Renal pelvis (tissue), 4 donors: ENCODE data around the gene NFIL3. TPM values are rescaled to one million over a fixed set of nuclear protein-coding genes. Genes with fewer than 3 reads are reported as not detected.

Experiments used
- DNase-seq: peaks from one replicate; pipeline ENCODE4 v3.0.0-alpha.2; 2013
- polyA plus RNA-seq, 3 donors: library from polyadenylated mRNA; unstranded; fragments of 120-200 nt; gene quantifications; one replicate each; pipeline ENCODE4 v1.2.1, GENCODE V29; 2013; ENCODE audit not compliant: insufficient read length in 3 of 3

The NFIL3 gene
- polyA plus RNA-seq, 3 donors: 27.0 to 33.0 (median 30.0) TPM

- DNase-seq: no peak
Observed at GRCh38 chr9:91425271-91425670, 1.6 kb upstream of the NFIL3 start.

- DNase-seq: peak; percentile 58
Observed at GRCh38 chr9:91424403-91425176, 958 bp upstream of the NFIL3 start.

GRCh38 chr9:91422758-91423711 lies 597 bp downstream of the NFIL3 start:
- peak; percentile 60 for DNase-seq

GRCh38 chr9:91421971-91422757 lies 1.5 kb downstream of the NFIL3 start:
- peak; percentile 27 for DNase-seq

GRCh38 chr9:91421128-91421765 lies 2.4 kb downstream of the NFIL3 start:
- peak; percentile 73 for DNase-seq

GRCh38 chr9:91420501-91421127 lies 3.0 kb downstream of the NFIL3 start:
- DNase-seq: peak; percentile 23

GRCh38 chr9:91419222-91420191 lies 4.1 kb downstream of the NFIL3 start:
- no peak for DNase-seq

GRCh38 chr9:91418215-91418610 lies 5.4 kb downstream of the NFIL3 start:
- DNase-seq: no peak

- no peak for DNase-seq
Observed at GRCh38 chr9:91417602-91418214, 5.9 kb downstream of the NFIL3 start.

- DNase-seq: no peak
Observed at GRCh38 chr9:91416096-91416712, 7.4 kb downstream of the NFIL3 start.

GRCh38 chr9:91415290-91415689 lies 8.3 kb downstream of the NFIL3 start:
- DNase-seq: no peak

GRCh38 chr9:91412941-91413340 lies 10.7 kb downstream of the NFIL3 start:
- no peak for DNase-seq

GRCh38 chr9:91411096-91411771 lies 12.4 kb downstream of the NFIL3 start:
- DNase-seq: no peak

- no peak for DNase-seq
Observed at GRCh38 chr9:91410161-91410560, 13.5 kb downstream of the NFIL3 start.

GRCh38 chr9:91408475-91408874 lies 15.2 kb downstream of the NFIL3 start:
- no peak for DNase-seq

GRCh38 chr9:91407580-91408318 lies 15.9 kb downstream of the NFIL3 start:
- no peak for DNase-seq

- DNase-seq: no peak
Observed at GRCh38 chr9:91405343-91406077, 18.1 kb downstream of the NFIL3 start.
